Activated T-cell treated with anti-CD3 and anti-CD28 coated beads, Interleukin-2, amount 50 U/mL, for 4 hours (primary cell): ENCODE results near the gene BMPR1B. TPM values are rescaled to one million over a fixed set of nuclear protein-coding genes. Genes with fewer than 3 reads are reported as not detected.
A peak's percentile ranks its signal among the peaks of the same experiment; 100 is the strongest.

Source experiments
- ATAC-seq, 2 donors: fragments of 200-7000 bp; cut with Tn5 transposase; one replicate each; pipeline ENCODE4 v1.10.0; 2021
- DNase-seq: peaks from one replicate; pipeline ENCODE4 v3.0.0-alpha.2; 2020
- H3K27me3 Mint-ChIP-seq: one replicate; pipeline ENCODE4 v1.8.0; 2021; ENCODE audit warnings: low read depth, mixed read lengths
- H3K36me3 Mint-ChIP-seq: one replicate; pipeline ENCODE4 v1.8.0; 2022; ENCODE audit warnings: mixed read lengths; ENCODE audit not compliant: insufficient read depth
- H3K4me1 Mint-ChIP-seq: one replicate; pipeline ENCODE4 v1.8.0; 2021; ENCODE audit warnings: low read depth, mixed read lengths
- H3K4me3 Mint-ChIP-seq: one replicate; pipeline ENCODE4 v1.8.0; 2021; ENCODE audit warnings: mild to moderate bottlenecking, moderate library complexity, mixed read lengths
- H3K9me3 Mint-ChIP-seq: one replicate; pipeline ENCODE4 v1.8.0; 2021; ENCODE audit warnings: mixed read lengths
- total RNA-seq, 3 donors: library from RNA; stranded (reverse); gene quantifications; one replicate each; pipeline ENCODE4 v1.2.1, GENCODE V29; 2021

BMPR1B gene
- total RNA-seq, 3 donors from 2014 or later, result not detected

- no peak for DNase-seq
These were observed 327.5 kb downstream of the BMPR1B start for GRCh38 chr4:95085124-95085833.

DNA sequence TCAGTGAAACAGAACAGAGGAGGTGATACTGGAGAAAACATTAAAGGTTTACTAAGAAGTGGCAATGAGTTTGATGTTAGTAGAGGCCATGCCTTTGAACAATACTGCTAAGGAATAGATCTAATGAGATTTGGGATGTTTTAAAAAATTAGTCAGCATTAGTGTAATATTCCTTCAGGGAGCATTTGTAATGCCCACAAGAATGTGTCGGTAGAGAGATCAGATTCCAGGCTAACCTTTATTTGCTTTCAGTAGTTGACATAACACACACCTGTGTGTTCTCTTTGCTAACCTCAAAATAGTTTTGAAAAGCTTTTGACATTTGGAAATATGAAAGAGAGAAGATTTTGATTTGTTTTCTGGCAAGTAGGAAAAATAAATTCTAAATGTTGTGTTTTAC lies 328.8 kb downstream of the BMPR1B start:
- H3K4me3 Mint-ChIP-seq, result no peak overlapping the region

More at GRCh38 chr4:95085124-95085833, 327.5 kb downstream of the BMPR1B start:
- H3K4me3 Mint-ChIP-seq, result peak overlapping the region; percentile 50
- ATAC-seq, result no peak
- peaks cover 2% of the 10 kb centered on the region for H3K27me3 Mint-ChIP-seq
- peaks cover 11% of the 10 kb centered on the region for H3K4me1 Mint-ChIP-seq
- H3K9me3 Mint-ChIP-seq, result no peaks in the 10 kb centered on the region
- H3K36me3 Mint-ChIP-seq, result no peaks in the 10 kb centered on the region

GRCh38 chr4:95087657-95088455 lies 330.1 kb downstream of the BMPR1B start:
- Mint-ChIP-seq H3K9me3 (no peaks in the 10 kb centered on the region), H3K4me1 (peaks cover 11% of the 10 kb centered on the region), H3K27me3 (peaks cover 2% of the 10 kb centered on the region), H3K4me3 (no peak overlapping the region), H3K36me3 (no peaks in the 10 kb centered on the region)
- no peak for DNase-seq
- no peak for ATAC-seq

More for the DNA sequence above, 328.8 kb downstream of the BMPR1B start:
- no peaks in the 10 kb centered on the region for H3K36me3 Mint-ChIP-seq
- peaks cover 2% of the 10 kb centered on the region for H3K27me3 Mint-ChIP-seq
- H3K4me1 Mint-ChIP-seq, result peaks cover 11% of the 10 kb centered on the region
- DNase-seq (no peak), ATAC-seq (no peak)
- no peaks in the 10 kb centered on the region for H3K9me3 Mint-ChIP-seq

DNA sequence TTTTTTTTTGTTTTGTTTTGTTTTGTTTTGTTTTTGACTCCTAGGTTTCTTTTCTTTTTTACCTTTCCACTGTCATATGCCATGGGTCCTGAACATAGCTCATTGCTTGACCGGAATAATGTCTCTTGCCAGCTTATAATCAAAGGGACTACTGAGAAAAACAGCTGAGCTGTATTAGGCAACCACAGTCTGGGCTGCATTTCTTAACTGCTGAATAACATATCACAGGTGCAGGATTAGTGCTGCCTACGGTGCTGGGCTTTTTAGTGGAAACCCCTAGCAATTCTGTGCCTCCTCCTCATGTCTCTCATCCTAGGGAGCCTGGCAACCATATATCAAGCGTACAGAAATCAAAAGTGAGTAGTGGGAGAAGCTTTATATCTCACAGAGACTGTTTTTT lies 333.5 kb downstream of the BMPR1B start:
- no peaks in the 10 kb centered on the region for H3K4me1 Mint-ChIP-seq
- H3K4me3 Mint-ChIP-seq, result no peak overlapping the region
- H3K9me3 Mint-ChIP-seq, result no peaks in the 10 kb centered on the region
- no peak for ATAC-seq
- H3K36me3 Mint-ChIP-seq, result no peaks in the 10 kb centered on the region
- DNase-seq, result no peak
- no peaks in the 10 kb centered on the region for H3K27me3 Mint-ChIP-seq

DNA sequence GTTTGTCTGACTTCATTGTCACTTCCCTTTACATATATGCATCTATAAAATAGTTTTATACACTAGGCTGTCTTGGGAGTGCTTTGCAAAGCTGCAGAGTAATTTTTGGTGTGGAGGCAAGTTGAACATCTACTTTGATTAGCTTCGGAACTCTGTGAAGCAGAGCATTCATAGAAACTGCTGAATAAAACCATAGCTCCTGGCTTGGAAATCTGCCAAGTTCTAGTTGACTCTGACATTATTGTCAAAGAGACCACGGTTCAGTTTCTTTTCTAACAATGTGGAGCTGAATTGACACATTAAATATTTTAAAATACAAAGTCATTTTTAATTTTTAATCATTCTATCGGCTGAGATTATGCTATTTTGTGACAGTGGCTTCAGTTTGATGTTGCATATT lies 335.0 kb downstream of the BMPR1B start:
- no peaks in the 10 kb centered on the region for H3K36me3 Mint-ChIP-seq
- H3K4me1 Mint-ChIP-seq, result no peaks in the 10 kb centered on the region
- no peaks in the 10 kb centered on the region for H3K27me3 Mint-ChIP-seq
- DNase-seq (no peak), ATAC-seq (no peak)
- no peak overlapping the region for H3K4me3 Mint-ChIP-seq
- H3K9me3 Mint-ChIP-seq, result no peaks in the 10 kb centered on the region

DNA sequence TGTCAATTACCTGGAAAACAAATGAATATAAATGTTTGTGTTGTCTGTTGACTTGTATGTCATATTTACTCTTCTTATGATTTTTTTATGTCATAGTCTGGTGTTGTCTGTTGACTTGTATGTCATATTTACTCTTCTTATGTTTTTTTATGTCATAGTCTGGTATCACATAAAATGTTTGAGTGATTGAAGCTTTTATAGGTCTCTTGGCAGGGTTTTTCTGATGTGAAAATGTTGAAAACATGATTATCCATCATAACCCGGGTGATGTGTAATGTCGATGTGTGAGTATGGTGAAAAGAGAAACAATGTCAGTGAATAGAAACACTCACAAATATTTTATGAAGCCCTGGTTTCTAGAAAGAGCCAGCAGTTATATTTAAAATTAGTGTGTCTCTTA lies 335.7 kb downstream of the BMPR1B start:
- no peaks in the 10 kb centered on the region for H3K4me1 Mint-ChIP-seq
- H3K9me3 Mint-ChIP-seq, result no peaks in the 10 kb centered on the region
- DNase-seq (no peak), ATAC-seq (no peak)
- H3K27me3 Mint-ChIP-seq, result no peaks in the 10 kb centered on the region
- no peak overlapping the region for H3K4me3 Mint-ChIP-seq
- no peaks in the 10 kb centered on the region for H3K36me3 Mint-ChIP-seq

GRCh38 chr4:95093936-95094929 lies 336.5 kb downstream of the BMPR1B start:
- Mint-ChIP-seq H3K4me1 (no peaks in the 10 kb centered on the region), H3K9me3 (no peaks in the 10 kb centered on the region), H3K36me3 (no peaks in the 10 kb centered on the region), H3K4me3 (no peak overlapping the region), H3K27me3 (no peaks in the 10 kb centered on the region)
- ATAC-seq, result no peak
- DNase-seq, result no peak

DNA sequence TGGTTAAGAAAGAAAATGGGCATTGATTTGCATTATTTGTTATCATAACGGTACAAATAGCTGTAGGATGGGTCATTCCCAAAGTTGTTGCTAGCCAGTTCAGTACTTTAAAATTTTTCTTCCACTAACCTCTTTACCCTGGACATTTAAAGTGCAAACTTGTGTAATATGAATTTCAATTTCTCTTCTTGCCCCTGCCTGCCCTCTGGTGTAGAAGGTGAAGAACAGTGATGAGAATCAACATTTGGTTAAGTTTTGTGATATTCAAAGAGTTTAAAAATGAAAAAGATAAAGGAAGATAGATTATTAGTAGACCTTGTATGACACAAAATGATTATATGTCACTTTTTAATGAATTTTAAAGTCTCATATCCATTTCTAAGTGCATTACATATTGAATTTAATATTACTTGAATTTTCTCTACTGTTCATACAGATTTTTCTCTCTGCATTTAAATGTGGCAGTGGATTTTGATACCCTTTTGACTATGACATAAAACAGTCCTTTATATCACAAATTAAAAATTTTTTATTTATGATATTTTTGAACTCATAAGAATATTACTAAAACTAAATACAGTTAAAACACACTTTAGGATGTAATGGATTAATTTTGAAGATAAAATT lies 337.7 kb downstream of the BMPR1B start:
- ATAC-seq, result no peak
- no peaks in the 10 kb centered on the region for H3K9me3 Mint-ChIP-seq
- no peak for DNase-seq
- no peaks in the 10 kb centered on the region for H3K4me1 Mint-ChIP-seq
- H3K4me3 Mint-ChIP-seq, result no peak overlapping the region
- no peaks in the 10 kb centered on the region for H3K36me3 Mint-ChIP-seq
- no peaks in the 10 kb centered on the region for H3K27me3 Mint-ChIP-seq

DNA sequence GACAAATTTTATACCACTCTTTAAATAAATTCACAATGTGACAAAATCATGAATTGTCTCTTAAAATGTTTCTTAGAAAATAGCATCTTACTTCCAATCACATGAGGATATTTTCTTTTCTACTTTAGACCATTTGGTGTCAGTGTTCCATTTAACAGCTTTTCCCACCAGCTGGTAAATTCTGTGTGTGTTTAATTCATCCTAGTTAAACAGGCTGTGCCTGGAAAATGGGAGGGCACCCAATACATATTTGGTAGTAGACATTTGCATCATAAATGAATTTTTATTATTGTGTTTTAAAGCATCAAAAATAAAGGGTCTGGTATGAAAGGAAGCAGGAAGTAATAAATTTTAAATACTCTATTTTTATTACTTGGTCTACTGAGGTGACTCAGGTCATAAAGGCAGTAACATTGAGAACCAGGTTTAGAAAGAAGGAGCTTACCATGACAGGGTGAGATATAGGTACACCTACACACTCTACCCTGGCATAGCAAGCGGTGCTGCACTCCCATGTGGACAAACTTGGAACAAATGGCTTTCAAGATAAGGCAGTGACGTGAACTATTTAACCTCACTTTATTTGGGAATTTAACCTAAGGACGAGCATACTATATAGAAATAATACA lies 344.5 kb downstream of the BMPR1B start:
- DNase-seq (no peak), ATAC-seq (no peak)
- Mint-ChIP-seq H3K27me3 (no peaks in the 10 kb centered on the region), H3K9me3 (no peaks in the 10 kb centered on the region), H3K36me3 (no peaks in the 10 kb centered on the region), H3K4me1 (no peaks in the 10 kb centered on the region), H3K4me3 (no peak overlapping the region)

DNA sequence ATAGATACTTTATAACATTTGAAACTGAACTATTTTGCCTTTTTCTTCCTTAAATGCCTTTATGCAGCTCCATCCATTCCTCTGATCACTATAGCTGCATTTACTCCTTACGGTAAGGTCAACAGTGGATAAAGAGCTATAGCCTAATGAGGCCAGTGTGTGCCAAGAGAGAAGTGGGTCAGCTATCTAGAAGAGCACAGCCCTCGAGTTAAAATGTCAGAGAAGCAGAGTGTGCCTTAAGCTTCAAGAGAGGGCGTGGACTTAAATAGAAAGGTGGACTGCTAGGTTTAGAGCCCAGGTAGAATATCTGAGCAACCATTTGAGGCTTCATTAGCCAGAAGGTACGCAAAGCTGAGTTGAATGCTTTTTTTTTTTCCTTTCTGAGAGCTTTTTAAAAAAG lies 347.4 kb downstream of the BMPR1B start:
- no peak overlapping the region for H3K4me3 Mint-ChIP-seq
- no peaks in the 10 kb centered on the region for H3K27me3 Mint-ChIP-seq
- no peaks in the 10 kb centered on the region for H3K9me3 Mint-ChIP-seq
- no peak for ATAC-seq
- no peak for DNase-seq
- no peaks in the 10 kb centered on the region for H3K4me1 Mint-ChIP-seq
- H3K36me3 Mint-ChIP-seq, result no peaks in the 10 kb centered on the region

DNA sequence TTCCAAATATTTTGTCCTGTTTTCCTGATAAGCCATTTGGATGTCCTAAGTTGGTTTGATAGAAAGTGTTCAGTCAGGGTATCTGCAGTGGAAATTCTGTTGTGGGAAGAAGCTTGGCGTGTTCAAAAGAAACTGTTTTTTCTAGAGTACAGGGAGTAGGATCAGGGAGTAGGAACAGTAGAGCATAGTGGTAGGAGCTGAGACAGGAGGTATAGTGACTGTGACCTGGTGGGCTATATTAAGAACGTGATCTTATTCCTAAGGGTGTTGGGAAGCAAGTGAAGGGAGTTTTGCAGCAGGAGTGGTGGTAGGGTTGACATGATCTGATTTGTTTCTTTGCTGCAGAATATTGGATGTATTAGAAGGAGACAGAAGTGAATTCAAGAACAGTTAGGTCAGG lies 348.2 kb downstream of the BMPR1B start:
- H3K9me3 Mint-ChIP-seq, result no peaks in the 10 kb centered on the region
- DNase-seq, result no peak
- no peak overlapping the region for H3K4me3 Mint-ChIP-seq
- no peaks in the 10 kb centered on the region for H3K4me1 Mint-ChIP-seq
- H3K36me3 Mint-ChIP-seq, result no peaks in the 10 kb centered on the region
- H3K27me3 Mint-ChIP-seq, result no peaks in the 10 kb centered on the region
- no peak for ATAC-seq

- no peaks in the 10 kb centered on the region for H3K36me3 Mint-ChIP-seq
- H3K4me3 Mint-ChIP-seq, result no peak overlapping the region
- H3K4me1 Mint-ChIP-seq, result no peaks in the 10 kb centered on the region
- DNase-seq (no peak), ATAC-seq (no peak)
- no peaks in the 10 kb centered on the region for H3K27me3 Mint-ChIP-seq
- H3K9me3 Mint-ChIP-seq, result no peaks in the 10 kb centered on the region
These were observed 348.7 kb downstream of the BMPR1B start for GRCh38 chr4:95106408-95106928.

- ATAC-seq (no peak), DNase-seq (no peak)
- Mint-ChIP-seq H3K36me3 (no peaks in the 10 kb centered on the region), H3K4me1 (no peaks in the 10 kb centered on the region), H3K4me3 (no peak overlapping the region), H3K9me3 (no peaks in the 10 kb centered on the region), H3K27me3 (no peaks in the 10 kb centered on the region)
These were observed 349.2 kb downstream of the BMPR1B start for GRCh38 chr4:95107004-95107403.
